RWPE2 (cell line): ENCODE data around the gene CEACAM19.

Experiments
- ATAC-seq: fragments of 200-7000 bp; cut with Tn5 transposase; 3 replicates; pipeline ENCODE4 v1.9.1; 2021; ENCODE audit warnings: low read depth
- DNase-seq: peaks from one replicate; pipeline ENCODE4 v3.0.0-alpha.2; 2020; ENCODE audit warnings: low spot score
- H3K27ac ChIP-seq: fragments of 450-650 bp; 2 replicates; pipeline ENCODE4 v1.5.1; 2017; ENCODE audit warnings: mild to moderate bottlenecking; ENCODE audit not compliant: poor library complexity, severe bottlenecking
- H3K27me3 ChIP-seq: fragments of 250-450 bp; sonication (Bioruptor Pico); 2 replicates; pipeline ENCODE4 v1.5.1; 2021; ENCODE audit warnings: mild to moderate bottlenecking, moderate library complexity; ENCODE audit not compliant: insufficient read depth, poor library complexity, severe bottlenecking
- H3K36me3 ChIP-seq: fragments of 250-450 bp; sonication (Bioruptor Pico); 2 replicates; pipeline ENCODE4 v1.5.1; 2020; ENCODE audit warnings: low read depth, mild to moderate bottlenecking, moderate library complexity
- H3K4me1 ChIP-seq: fragments of 250-450 bp; sonication (Bioruptor Pico); 2 replicates; pipeline ENCODE4 v1.5.1; 2021; ENCODE audit warnings: mild to moderate bottlenecking, moderate library complexity; ENCODE audit not compliant: insufficient read depth, poor library complexity, severe bottlenecking
- H3K4me3 ChIP-seq: fragments of 250-450 bp; sonication (Bioruptor Pico); 2 replicates; pipeline ENCODE4 v1.5.1; 2021; ENCODE audit warnings: mild to moderate bottlenecking, moderate library complexity; ENCODE audit not compliant: severe bottlenecking
- H3K9me3 ChIP-seq: fragments of 250-450 bp; sonication (Bioruptor Pico); 2 replicates; pipeline ENCODE4 v1.5.1; 2021; ENCODE audit warnings: mild to moderate bottlenecking, moderate library complexity; ENCODE audit not compliant: severe bottlenecking
- TF ChIP-seq, protein P1 (sequence below): fragments of 450-650 bp; IDR thresholded peaks from one replicate; pipeline ENCODE4 v1.5.1; 2017; ENCODE audit warnings: mild to moderate bottlenecking, moderate library complexity; ENCODE audit not compliant: poor library complexity, severe bottlenecking

CEACAM19 gene

DNA sequence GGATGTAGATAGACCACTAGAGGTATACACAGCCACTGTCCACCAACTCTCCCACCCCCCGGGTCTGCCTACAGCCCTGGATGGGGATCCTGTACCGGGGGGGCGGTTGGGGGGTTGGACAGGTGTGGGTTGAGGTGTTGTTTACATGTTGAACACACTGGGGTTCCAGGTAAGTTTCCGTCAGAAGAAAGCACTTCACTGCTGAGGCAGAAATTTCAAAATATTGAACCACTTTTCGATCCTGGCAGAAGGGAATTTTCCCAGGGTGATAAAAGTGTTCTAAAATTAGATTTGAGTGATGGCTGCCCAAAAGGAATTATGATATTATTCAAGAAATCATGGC, 21.1 kb downstream of the CEACAM19 start:
- Histone ChIP-seq H3K4me3 (no peak overlapping the region), H3K27me3 (no peaks in the 10 kb centered on the region), H3K36me3 (no peaks in the 10 kb centered on the region), H3K9me3 (no peaks in the 10 kb centered on the region), H3K27ac (peak overlapping the region; percentile 75), H3K4me1 (peaks cover 26% of the 10 kb centered on the region)
- ATAC-seq (peak; percentile 25), DNase-seq (no peak)
- TF ChIP-seq, protein P1, sequence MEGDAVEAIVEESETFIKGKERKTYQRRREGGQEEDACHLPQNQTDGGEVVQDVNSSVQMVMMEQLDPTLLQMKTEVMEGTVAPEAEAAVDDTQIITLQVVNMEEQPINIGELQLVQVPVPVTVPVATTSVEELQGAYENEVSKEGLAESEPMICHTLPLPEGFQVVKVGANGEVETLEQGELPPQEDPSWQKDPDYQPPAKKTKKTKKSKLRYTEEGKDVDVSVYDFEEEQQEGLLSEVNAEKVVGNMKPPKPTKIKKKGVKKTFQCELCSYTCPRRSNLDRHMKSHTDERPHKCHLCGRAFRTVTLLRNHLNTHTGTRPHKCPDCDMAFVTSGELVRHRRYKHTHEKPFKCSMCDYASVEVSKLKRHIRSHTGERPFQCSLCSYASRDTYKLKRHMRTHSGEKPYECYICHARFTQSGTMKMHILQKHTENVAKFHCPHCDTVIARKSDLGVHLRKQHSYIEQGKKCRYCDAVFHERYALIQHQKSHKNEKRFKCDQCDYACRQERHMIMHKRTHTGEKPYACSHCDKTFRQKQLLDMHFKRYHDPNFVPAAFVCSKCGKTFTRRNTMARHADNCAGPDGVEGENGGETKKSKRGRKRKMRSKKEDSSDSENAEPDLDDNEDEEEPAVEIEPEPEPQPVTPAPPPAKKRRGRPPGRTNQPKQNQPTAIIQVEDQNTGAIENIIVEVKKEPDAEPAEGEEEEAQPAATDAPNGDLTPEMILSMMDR: no peak

DNA sequence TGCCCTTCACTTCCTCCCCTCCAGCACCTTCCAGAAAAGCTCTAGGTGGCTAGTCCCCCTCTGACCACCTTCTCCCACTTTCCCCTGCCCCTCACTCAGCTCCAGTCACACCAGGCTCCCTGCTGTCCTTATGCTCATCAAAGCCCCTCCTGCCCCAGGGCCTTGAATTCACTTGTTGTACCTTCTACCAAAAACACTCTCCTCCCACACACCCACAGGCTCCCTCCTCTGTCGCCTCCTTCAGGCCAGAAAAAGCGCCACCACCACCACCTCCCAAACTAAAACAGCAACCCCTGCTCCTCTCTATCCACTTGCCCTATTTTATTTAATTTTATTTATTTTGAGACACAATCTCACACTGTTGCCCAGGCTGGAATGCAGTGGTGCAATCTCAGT, 22.9 kb downstream of the CEACAM19 start:
- peak overlapping the region; percentile 50 for H3K27ac ChIP-seq
- ATAC-seq (no peak), DNase-seq (no peak)
- H3K9me3 ChIP-seq: no peaks in the 10 kb centered on the region
- no peaks in the 10 kb centered on the region for H3K27me3 ChIP-seq
- no peak overlapping the region for H3K4me3 ChIP-seq
- peaks cover 26% of the 10 kb centered on the region for H3K4me1 ChIP-seq
- H3K36me3 ChIP-seq: no peaks in the 10 kb centered on the region
- TF ChIP-seq, protein P1: peak; percentile 17

DNA sequence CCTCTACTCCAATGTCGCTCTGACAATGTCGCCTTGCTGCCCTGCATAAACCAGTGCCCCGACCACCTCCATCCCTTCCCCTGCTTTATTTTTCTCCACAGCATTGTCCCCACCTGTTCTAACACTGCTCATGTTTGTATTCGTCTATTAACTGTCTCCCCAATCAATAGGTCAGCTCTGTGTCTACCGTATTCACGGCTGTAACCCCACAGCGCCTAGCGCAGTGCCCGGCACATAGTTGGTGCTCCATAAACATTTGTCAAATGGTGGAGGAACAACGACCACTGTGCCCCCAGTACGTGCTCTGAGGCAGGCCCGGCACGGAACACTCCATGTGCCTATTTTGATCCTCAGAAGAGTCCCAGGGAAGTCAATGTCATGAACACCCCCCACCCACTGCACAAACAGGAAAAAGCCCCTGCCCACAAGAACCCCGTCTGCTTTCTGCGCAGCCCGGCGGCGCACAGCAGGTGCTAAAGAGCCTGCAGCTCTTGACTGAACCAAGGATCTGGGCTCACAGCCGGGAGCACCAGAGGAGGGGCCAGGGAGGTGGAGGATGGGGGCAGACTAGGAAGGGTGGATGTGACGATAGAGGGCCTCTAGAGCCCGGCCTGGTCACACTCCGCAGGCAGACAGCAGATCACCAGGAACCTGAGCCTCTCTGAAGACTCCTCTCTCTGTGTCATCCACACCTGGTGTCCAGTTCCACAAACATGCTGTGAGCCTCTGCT, 25.8 kb downstream of the CEACAM19 start:
- Histone ChIP-seq H3K27me3 (no peaks in the 10 kb centered on the region), H3K9me3 (no peaks in the 10 kb centered on the region), H3K27ac (no peak overlapping the region), H3K36me3 (no peaks in the 10 kb centered on the region), H3K4me3 (no peak overlapping the region), H3K4me1 (peaks cover 17% of the 10 kb centered on the region)
- TF ChIP-seq, protein P1: no peak
- DNase-seq: no peak
- no peak for ATAC-seq

DNA sequence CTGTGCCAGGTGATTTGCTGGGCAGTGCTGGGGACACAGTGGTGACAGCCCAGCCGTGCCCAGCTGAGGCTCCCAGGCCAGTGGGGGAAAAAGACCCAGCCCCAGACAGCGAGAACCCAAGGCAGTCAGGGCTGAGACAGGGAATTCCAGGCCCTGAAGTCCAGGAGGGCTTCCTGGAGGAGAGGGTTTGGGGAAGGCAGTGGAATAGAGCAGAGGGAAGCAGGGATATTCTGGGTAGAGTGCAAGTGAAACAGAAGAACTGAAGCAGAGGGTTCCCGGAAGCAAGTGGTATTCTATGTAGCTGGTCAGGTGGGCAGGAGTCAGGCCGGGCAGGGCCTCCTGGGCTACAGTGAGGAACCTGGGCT, 26.4 kb downstream of the CEACAM19 start:
- no peaks in the 10 kb centered on the region for H3K9me3 ChIP-seq
- no peaks in the 10 kb centered on the region for H3K27me3 ChIP-seq
- H3K36me3 ChIP-seq: no peaks in the 10 kb centered on the region
- no peak for ATAC-seq
- H3K27ac ChIP-seq: no peak overlapping the region
- TF ChIP-seq, protein P1: no peak
- no peak overlapping the region for H3K4me3 ChIP-seq
- peaks cover 12% of the 10 kb centered on the region for H3K4me1 ChIP-seq
- DNase-seq: no peak

DNA sequence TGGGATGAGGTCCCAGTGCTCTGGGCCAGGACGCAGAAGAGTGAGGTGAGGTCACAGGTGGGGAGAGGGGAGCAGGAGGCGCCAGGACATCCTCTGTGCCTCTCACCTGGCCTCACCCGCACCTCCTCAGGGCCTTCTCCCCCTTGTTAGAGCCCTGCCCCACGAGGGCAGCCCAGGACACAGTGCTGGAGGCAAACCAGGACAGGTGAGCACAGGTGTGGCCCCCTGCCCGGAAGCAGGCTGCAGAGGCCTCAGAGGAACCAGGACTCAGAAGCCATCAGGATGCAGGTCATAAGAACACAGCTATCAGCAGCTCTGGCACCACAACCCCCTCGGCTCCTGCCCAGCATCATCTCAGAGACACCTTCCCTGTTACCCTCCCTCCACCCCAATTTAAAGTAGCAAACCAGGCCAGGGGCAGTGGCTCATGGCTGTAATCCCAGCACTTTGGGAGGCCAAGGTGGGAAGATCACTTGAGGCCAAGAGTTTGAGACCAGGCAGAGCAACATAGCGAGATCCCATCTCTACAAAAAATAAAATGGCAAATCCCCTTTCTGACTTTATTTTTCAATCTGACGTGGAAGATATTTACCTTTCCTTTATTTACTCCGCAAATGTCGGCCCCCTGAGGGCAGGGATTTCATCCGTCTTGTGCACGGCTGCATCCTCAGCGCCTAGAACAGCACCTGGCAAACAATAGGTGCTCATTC, 27.4 kb downstream of the CEACAM19 start, which contains the start of gene CEACAM16:
Gene CEACAM16 (plus strand): TSS at position 660 of the 710 bp plus-strand sequence. CDS start 2,306 bp downstream, outside the sequence.
- no peak for ATAC-seq

More for the DNA sequence above, 27.4 kb downstream of the CEACAM19 start, which contains the start of gene CEACAM16:
- no peaks in the 10 kb centered on the region for H3K27me3 ChIP-seq
- no peak within 1 kb of the TSS for H3K4me3 ChIP-seq
- peaks cover 11% of the 10 kb centered on the region for H3K4me1 ChIP-seq
- TF ChIP-seq, protein P1: no peak
- no peaks in the 10 kb centered on the region for H3K36me3 ChIP-seq
- DNase-seq: no peak
- no peak within 1 kb of the TSS for H3K27ac ChIP-seq
- H3K9me3 ChIP-seq: no peaks in the 10 kb centered on the region
